Lower leg skin (tissue), 3 donors: ENCODE data around the gene TCAF2.
"Not testable (repeated sequence)": the region's sequence is repeated elsewhere in the genome, so short reads cannot be mapped to it uniquely, and the experiment has no call there.

Experiments
- POLR2A ChIP-seq, 2 donors: fragments of 450-650 bp; IDR thresholded peaks; one replicate each; pipeline ENCODE4 v1.6.1; 2016 to 2017; ENCODE audit warnings: antibody characterized with exemption in 2 of 2, mild to moderate bottlenecking in 1 of 2, moderate library complexity in 1 of 2
- TF ChIP-seq, protein P1 (sequence below), 3 donors: fragments of 450-650 bp; IDR thresholded peaks; one replicate each; pipeline ENCODE4 v1.5.1; 2016; ENCODE audit warnings: antibody characterized with exemption in 3 of 3, mild to moderate bottlenecking in 3 of 3, moderate library complexity in 2 of 3

DNA sequence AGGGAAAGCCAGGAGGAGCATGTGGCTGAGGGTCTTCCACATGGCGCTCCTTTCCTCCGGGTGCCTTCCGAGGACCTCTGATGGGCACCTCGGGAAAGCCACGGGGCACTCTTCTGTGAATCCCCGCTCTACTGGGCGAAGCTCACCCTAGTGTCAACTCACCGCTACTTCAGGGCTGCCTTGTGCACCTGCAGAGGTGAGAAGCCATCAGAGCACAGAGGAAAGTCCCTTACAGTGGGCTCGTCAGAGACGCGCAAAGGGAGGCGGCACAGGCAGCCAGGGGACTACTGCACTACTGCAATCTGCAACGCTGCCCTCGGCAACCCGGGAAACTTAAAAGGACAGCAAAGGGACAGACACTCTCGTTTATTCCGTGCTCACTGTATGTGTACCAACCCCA is 1.4 kb downstream of the TCAF2 start:
- TF ChIP-seq POLR2A (IDR thresholded peaks at IDR 0.05), result not testable (repeated sequence)
- TF ChIP-seq, protein P1, sequence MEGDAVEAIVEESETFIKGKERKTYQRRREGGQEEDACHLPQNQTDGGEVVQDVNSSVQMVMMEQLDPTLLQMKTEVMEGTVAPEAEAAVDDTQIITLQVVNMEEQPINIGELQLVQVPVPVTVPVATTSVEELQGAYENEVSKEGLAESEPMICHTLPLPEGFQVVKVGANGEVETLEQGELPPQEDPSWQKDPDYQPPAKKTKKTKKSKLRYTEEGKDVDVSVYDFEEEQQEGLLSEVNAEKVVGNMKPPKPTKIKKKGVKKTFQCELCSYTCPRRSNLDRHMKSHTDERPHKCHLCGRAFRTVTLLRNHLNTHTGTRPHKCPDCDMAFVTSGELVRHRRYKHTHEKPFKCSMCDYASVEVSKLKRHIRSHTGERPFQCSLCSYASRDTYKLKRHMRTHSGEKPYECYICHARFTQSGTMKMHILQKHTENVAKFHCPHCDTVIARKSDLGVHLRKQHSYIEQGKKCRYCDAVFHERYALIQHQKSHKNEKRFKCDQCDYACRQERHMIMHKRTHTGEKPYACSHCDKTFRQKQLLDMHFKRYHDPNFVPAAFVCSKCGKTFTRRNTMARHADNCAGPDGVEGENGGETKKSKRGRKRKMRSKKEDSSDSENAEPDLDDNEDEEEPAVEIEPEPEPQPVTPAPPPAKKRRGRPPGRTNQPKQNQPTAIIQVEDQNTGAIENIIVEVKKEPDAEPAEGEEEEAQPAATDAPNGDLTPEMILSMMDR (IDR thresholded peaks at IDR 0.05), result not testable (repeated sequence)
